Bronchial epithelial cell (primary cell): ENCODE measurements around the gene APCS. TPM values are rescaled to one million over a fixed set of nuclear protein-coding genes. Genes with fewer than 3 reads are reported as not detected.

Experiments used
- DNase-seq: peaks from one replicate; pipeline ENCODE4 v3.0.0-alpha.2; 2010; ENCODE audit warnings: low read depth
- FAIRE-seq: peaks from 2 replicates; lab custom pipeline; 2011; peaks lifted over from hg19 to GRCh38; lab: Jason Lieb, UNC
- H3K27me3 ChIP-seq: 2 replicates; pipeline ENCODE4 v1.5.1; 2011; ENCODE audit warnings: low read length; ENCODE audit not compliant: control insufficient read depth, insufficient read depth
- H3K36me3 ChIP-seq: 2 replicates; pipeline ENCODE4 v1.5.1; 2011; ENCODE audit warnings: low read length; ENCODE audit not compliant: control insufficient read depth, insufficient read depth
- H3K4me3 ChIP-seq: 2 replicates; pipeline ENCODE4 v1.5.1; 2011; ENCODE audit warnings: mild to moderate bottlenecking, low read depth, low read length, control low read depth
- total RNA-seq: library from RNA; depleted of rRNA; stranded (reverse); fragments of >200 nt; gene quantifications from 2 replicates; pipeline ENCODE4 v1.2.1, GENCODE V29; 2014
- TF ChIP-seq, protein P1 (sequence below): IDR thresholded peaks from 2 replicates; pipeline ENCODE4 v1.5.1; 2011; ENCODE audit warnings: mild to moderate bottlenecking, moderate library complexity, low read length, control low read depth, inconsistent platforms; ENCODE audit not compliant: insufficient read depth, severe bottlenecking

The APCS gene
- total RNA-seq, 1 donor from 2014 or later: not detected

GRCh38 chr1:159584536-159584935, 3.1 kb upstream of the APCS start:
- FAIRE-seq (no peak), DNase-seq (no peak)
- TF ChIP-seq, protein P1, sequence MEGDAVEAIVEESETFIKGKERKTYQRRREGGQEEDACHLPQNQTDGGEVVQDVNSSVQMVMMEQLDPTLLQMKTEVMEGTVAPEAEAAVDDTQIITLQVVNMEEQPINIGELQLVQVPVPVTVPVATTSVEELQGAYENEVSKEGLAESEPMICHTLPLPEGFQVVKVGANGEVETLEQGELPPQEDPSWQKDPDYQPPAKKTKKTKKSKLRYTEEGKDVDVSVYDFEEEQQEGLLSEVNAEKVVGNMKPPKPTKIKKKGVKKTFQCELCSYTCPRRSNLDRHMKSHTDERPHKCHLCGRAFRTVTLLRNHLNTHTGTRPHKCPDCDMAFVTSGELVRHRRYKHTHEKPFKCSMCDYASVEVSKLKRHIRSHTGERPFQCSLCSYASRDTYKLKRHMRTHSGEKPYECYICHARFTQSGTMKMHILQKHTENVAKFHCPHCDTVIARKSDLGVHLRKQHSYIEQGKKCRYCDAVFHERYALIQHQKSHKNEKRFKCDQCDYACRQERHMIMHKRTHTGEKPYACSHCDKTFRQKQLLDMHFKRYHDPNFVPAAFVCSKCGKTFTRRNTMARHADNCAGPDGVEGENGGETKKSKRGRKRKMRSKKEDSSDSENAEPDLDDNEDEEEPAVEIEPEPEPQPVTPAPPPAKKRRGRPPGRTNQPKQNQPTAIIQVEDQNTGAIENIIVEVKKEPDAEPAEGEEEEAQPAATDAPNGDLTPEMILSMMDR: no peak
- no peaks in the 10 kb centered on the region for H3K27me3 ChIP-seq
- H3K4me3 ChIP-seq: no peak overlapping the region
- no peaks in the 10 kb centered on the region for H3K36me3 ChIP-seq

DNA sequence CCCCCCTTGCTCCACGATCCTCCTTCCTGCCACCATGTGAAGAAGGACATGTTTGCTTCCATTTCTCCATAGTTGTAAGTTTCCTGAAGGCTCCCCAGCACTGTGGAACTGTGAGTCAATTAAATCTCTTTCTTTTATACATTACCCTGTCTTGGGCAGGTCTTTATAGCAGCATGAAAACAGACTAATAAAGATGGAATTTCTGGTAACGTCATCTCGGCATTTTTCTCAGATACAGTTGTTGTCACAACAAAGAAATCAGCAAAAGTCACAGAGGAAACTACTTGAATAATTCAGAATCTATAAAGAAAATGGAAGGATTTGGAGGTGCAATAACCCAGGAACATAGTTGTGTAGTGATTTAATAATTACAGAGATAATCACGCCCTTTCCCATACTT, 4.4 kb downstream of the APCS start:
- no peaks in the 10 kb centered on the region for H3K27me3 ChIP-seq
- FAIRE-seq: no peak
- TF ChIP-seq, protein P1: no peak

DNA sequence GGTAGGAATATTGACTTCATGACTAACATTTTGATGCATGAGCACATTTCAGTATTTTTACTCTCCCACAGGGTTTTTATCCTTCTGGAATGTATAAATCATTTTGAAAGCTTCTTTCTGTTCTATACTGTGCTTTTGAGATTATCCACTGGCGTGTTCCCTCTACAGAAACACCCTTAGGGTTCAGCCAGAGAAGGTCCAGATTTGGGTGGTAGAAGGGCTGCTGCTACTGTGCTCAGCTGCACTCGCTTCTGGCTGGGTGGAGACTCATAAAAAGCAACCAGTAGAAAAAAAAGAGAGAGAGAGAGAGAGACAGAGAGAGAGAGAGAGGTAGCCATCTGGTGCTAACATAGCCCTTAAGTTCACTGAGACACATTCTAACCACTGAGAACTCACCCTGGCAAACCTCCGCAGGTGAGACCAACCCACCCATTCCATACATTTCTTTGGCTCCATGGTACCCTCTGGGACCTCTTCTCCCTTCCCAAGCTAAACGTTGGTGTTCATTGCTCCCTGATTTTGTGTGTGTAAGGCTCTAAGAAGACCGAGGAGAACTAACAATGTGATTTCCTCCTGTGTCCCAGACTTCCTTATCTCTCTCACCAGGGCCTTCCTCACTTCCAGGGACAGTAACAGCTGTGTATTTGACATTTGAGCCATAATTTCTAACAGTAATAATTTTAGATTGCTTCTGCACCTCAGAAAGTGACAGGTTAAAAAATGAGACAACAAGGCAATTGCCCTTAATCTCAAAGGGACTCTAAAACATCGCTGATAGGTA, 7.2 kb downstream of the APCS start:
- TF ChIP-seq, protein P1: no peak
- Histone ChIP-seq H3K36me3 (no peaks in the 10 kb centered on the region), H3K4me3 (no peak overlapping the region), H3K27me3 (no peaks in the 10 kb centered on the region)
- DNase-seq (no peak), FAIRE-seq (no peak)

More for the DNA sequence above, 4.4 kb downstream of the APCS start:
- no peak for DNase-seq
- Histone ChIP-seq H3K36me3 (no peaks in the 10 kb centered on the region), H3K4me3 (no peak overlapping the region)

- H3K4me3 ChIP-seq: no peak overlapping the region
- TF ChIP-seq, protein P1: no peak
- peak; percentile 91 for DNase-seq
- H3K27me3 ChIP-seq: no peaks in the 10 kb centered on the region
- no peaks in the 10 kb centered on the region for H3K36me3 ChIP-seq
- FAIRE-seq: peak; percentile 96
Measured at GRCh38 chr1:159598196-159598595, 10.6 kb downstream of the APCS start.

GRCh38 chr1:159600894-159601293, 13.3 kb downstream of the APCS start:
- Histone ChIP-seq H3K36me3 (no peaks in the 10 kb centered on the region), H3K27me3 (no peaks in the 10 kb centered on the region), H3K4me3 (no peak overlapping the region)
- no peak for DNase-seq
- TF ChIP-seq, protein P1: no peak
- peak; percentile 86 for FAIRE-seq

DNA sequence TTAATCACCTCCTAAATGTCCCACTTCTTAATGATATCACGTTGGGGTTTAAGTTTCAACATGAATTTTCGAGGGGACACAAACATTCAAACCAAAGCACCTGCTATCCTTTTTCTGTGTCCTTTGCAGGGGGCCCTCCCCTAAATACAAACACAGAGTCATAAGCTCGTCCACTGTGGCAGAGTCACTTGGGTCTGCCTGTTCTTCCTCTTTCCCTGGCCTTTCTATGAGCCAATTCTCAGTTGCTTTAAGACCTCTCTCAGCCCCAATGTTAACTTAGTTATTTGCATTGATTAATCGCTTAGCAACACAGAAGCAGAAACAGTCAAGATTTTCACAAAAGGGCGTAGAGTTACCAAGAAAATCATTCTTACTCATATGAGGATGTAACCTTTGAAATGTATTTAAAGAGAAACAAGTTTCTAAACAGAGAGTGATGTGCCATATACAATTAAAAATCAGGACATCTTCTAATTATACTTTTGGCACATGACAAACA, 14.9 kb downstream of the APCS start:
- no peaks in the 10 kb centered on the region for H3K27me3 ChIP-seq
- no peak overlapping the region for H3K4me3 ChIP-seq
- H3K36me3 ChIP-seq: no peaks in the 10 kb centered on the region
- TF ChIP-seq, protein P1: no peak
- DNase-seq (peak; percentile 41), FAIRE-seq (no peak)
